Body of pancreas (tissue), 4 donors: Measurements from ENCODE around the gene PPP1R9A.

Experiments used
- CTCF ChIP-seq, 7 experiments: fragments of 450-650 bp in 4 of 7; fragments of 200-600 bp in 3 of 7; sonication (generic) in 3 of 7; IDR thresholded peaks; one replicate each; pipeline ENCODE4 v1.5.1; 2016 to 2019; ENCODE audit warnings: antibody characterized with exemption in 7 of 7
- POLR2A ChIP-seq, 3 donors: fragments of 450-650 bp; IDR thresholded peaks; one replicate each; pipeline ENCODE4 v1.6.1; 2016; ENCODE audit warnings: antibody characterized with exemption in 3 of 3, mild to moderate bottlenecking in 2 of 3

- TF ChIP-seq POLR2A (IDR thresholded peaks at IDR 0.05) (no peak), CTCF (IDR thresholded peaks at IDR 0.05) (no peak)
Measured at GRCh38 chr7:95201727-95202126, 294.3 kb downstream of the PPP1R9A start.
